ENCODE data around the gene MAPRE3. TPM values are rescaled to one million over a fixed set of nuclear protein-coding genes. Genes with fewer than 3 reads are reported as not detected.

MAPRE3 gene
- total and polyA plus RNA-seq, 9 of the 15 experiments (the other 6 are each of a cell fraction or from before 2014, with no cell fraction given), result 0.70 to 43.2 (median 12.6) TPM

DNA sequence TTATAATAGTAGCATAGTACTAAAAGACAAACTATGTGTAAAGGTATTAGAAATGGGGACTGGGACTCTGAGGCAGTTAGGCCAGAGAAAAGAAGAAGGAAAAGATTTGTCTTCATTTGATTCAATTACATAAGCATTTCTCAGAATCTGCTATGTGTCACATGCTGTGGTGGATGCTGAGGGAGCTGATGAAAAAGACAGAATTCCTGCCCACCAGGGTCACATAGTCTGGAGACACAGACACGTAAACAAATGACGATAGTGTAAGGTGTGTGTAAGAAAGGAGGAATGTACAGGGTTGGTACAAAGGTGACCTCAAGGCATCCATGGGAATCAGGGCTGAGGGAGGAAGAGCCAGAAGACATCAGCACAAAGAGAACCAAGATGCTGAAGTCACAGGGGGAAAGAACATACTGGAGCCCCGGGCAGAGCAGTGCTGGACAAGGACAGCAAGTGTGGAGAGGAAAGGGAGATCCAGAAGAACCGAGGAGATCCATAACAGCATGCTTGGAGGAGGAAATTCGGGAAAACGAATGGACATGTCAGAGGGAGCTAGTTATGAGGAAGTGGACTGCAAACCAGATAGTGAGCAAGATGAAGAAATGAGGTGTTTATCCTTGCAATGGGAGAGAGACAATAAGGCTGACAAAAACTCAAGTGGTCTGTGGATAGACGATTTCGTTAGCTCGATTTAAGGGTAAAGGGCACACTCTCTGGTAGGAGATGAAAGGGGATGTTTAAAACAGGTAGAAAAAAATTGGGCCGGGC is 1.2 kb upstream of the MAPRE3 start:
- Histone ChIP-seq H4K20me1 (replicated peaks; ENCODE audit: control insufficient read depth, insufficient read depth, low read length) (no peaks in the 10 kb centered on the region), H2AFZ (ENCODE audit: low read depth, low read length) (no peak overlapping the region), H3K9ac (ENCODE audit: insufficient read depth in 1 of 2, low read depth in 2 of 2, low read length in 2 of 2) (peak overlapping the region in 1 of 2 experiments; percentile 19; a peak in 1 of 4 replicates), H3K9me3 (replicated peaks; ENCODE audit: control insufficient read depth, insufficient read depth, low read depth, low read length) (no peaks in the 10 kb centered on the region), H3K27ac (ENCODE audit: extremely low read depth, low read depth, low read length) (no peak overlapping the region), H3K79me2 (ENCODE audit: control insufficient read depth, insufficient read depth, low read length) (peaks cover 40% of the 10 kb centered on the region), H3K4me3 (no peak overlapping the region), H3K4me1 (replicated peaks in 1 of 2; ENCODE audit: control insufficient read depth in 2 of 2, insufficient read depth in 2 of 2, low read length in 2 of 2) (peaks cover 16 to 25% of the 10 kb centered on the region in 2 experiments; a peak in 4 of 5 replicates), H3K36me3 (ENCODE audit: control insufficient read depth, insufficient read depth, low read length) (no peaks in the 10 kb centered on the region), H3K9me1 (ENCODE audit: control insufficient read depth, insufficient read depth, low read length) (no peaks in the 10 kb centered on the region), H3K4me2 (ENCODE audit: insufficient read depth, low read length) (no peak overlapping the region), H3K27me3 (ENCODE audit: control insufficient read depth in 2 of 2, insufficient read depth in 2 of 2, low read length in 2 of 2) (peaks cover 5% of the 10 kb centered on the region in 2 experiments; a peak in 1 of 5 replicates)
- FAIRE-seq (no peak), ATAC-seq (no peak), DNase-seq (ENCODE audit: extremely low read depth in 1 of 4, low spot score in 3 of 4) (no peak)
- WGBS (ENCODE audit: insufficient coverage, low coverage, missing lambda C conversion rate), result 12% methylated on average over 10 of the region's 10 CpGs
- ChIA-PET CTCF (ENCODE audit: low intra/inter-chr PET ratio) (interaction anchor here (0.6 kb wide), 1 partner anchor 377 kb away, joined by 3 read pairs; no protein-coding TSS in a partner anchor), POLR2A (interaction anchor here (0.6 to 1.8 kb wide), 11 partner anchors 10 to 510 kb away, joined by 3 to 5 read pairs (median 3); no protein-coding TSS in a partner anchor)
- in situ Hi-C loops (cut with MboI) (no loop called here), intact Hi-C loops (cut with micrococcal nuclease) (loop anchor here (10.0 kb wide), 1 partner anchor 326 kb away; no protein-coding TSS in a partner anchor)
- no TSS peak for BruUV-seq (replicated peaks)
- TF ChIP-seq TCF7 (IDR thresholded peaks at IDR 0.05; ENCODE audit: borderline replicate concordance) (no peak), ZNF324 (CRISPR knock-in tag; IDR thresholded peaks at IDR 0.05) (no peak), TFAM (CRISPR knock-in tag; conservative IDR thresholded peaks at IDR 0.05) (no peak), ZNF644 (tag; IDR thresholded peaks at IDR 0.05; ENCODE audit: low read depth) (no peak), FOSL1 (tag; conservative IDR thresholded peaks at IDR 0.05) (no peak), SPI1 (IDR thresholded peaks at IDR 0.05; ENCODE audit: borderline replicate concordance, low read depth, low read length) (peak; percentile 70; the same call in 1 of the 2 replicates), U2AF1 (optimal IDR thresholded peaks at IDR 0.05; ENCODE audit: low read depth, low read length) (no peak), POU5F1 (IDR thresholded peaks at IDR 0.05; ENCODE audit: borderline replicate concordance, low read depth, low read length, partially characterized antibody) (no peak), CTBP1 (IDR thresholded peaks at IDR 0.05; ENCODE audit: borderline replicate concordance) (0 out of 2 replicates have a peak, but pooled peaks have one; percentile 24)

All from K562 (cell line).